Natural killer cell treated with Interleukin-12 subunit alpha and Interleukin-12 subunit beta and Interleukin-15 and Interleukin-18, amount 100 ng/mL, for 72 hours (primary cell): Measurements from ENCODE around the gene MGAT5B. TPM values are rescaled to one million over a fixed set of nuclear protein-coding genes. Genes with fewer than 3 reads are reported as not detected.

Experiments
- ATAC-seq, 2 donors: fragments of 150-1000 bp; cut with Tn5 transposase in 1 of 2; sonication (Bioruptor Pico), chemical (Tn5 transposase) in 1 of 2; 2 replicates each; pipeline ENCODE4 v1.10.0; 2021
- DNase-seq: peaks from one replicate; pipeline ENCODE4 v3.0.0; 2022; ENCODE audit warnings: low spot score
- H3K27ac Mint-ChIP-seq, 2 donors: 1 replicate in 1 of 2; 2 replicates in 1 of 2; pipeline ENCODE4 v1.8.0; 2022; ENCODE audit warnings: mixed read lengths in 2 of 2, mild to moderate bottlenecking in 1 of 2, moderate library complexity in 1 of 2
- H3K27me3 Mint-ChIP-seq, 2 donors: 1 replicate in 1 of 2; 2 replicates in 1 of 2; pipeline ENCODE4 v1.8.0; 2022; ENCODE audit warnings: mixed read lengths in 2 of 2
- H3K36me3 Mint-ChIP-seq: one replicate; pipeline ENCODE4 v1.8.0; 2022; ENCODE audit warnings: mixed read lengths
- H3K4me1 Mint-ChIP-seq, 2 donors: 1 replicate in 1 of 2; 2 replicates in 1 of 2; pipeline ENCODE4 v1.8.0; 2022; ENCODE audit warnings: low read depth in 2 of 2, mixed read lengths in 2 of 2, mild to moderate bottlenecking in 1 of 2
- H3K4me3 Mint-ChIP-seq: one replicate; pipeline ENCODE4 v1.8.0; 2022; ENCODE audit warnings: mixed read lengths
- H3K9me3 Mint-ChIP-seq: 2 replicates; pipeline ENCODE4 v1.8.0; 2022; ENCODE audit warnings: mixed read lengths
- total RNA-seq, 2 donors: library from RNA; stranded (reverse); gene quantifications; one replicate each; pipeline ENCODE4 v1.2.3, GENCODE V29; 2022

Gene MGAT5B
- total RNA-seq, 2 donors from 2014 or later: 0.59 TPM; not detected in 1

DNA sequence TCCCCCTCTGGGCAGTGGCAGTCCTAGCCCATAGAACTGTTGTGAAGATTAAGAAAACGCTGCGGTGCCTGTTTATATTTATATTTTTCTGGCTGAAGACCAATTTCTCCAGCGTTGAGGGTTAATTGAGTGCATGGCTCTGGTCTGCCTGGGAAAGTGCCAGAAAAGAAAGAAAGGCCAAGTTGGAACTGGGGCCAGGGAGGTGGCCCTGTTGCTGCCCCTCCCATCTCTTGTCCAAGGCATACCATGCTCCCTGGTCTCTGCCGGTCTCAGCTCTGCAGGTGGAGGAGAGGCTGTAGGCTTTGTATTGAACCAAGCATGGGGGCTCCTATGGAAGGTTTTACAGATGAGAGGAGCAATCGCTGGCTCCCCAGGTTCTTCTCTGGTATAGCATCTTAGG lies 124.7 kb downstream of the MGAT5B start:
- no peaks in the 10 kb centered on the region for H3K9me3 Mint-ChIP-seq
- DNase-seq: no peak
- H3K27me3 Mint-ChIP-seq: no peaks in the 10 kb centered on the region
- peaks cover 10 to 14% of the 10 kb centered on the region in 2 donors for H3K4me1 Mint-ChIP-seq
- H3K27ac Mint-ChIP-seq: no peak overlapping the region
- no peak for ATAC-seq
- no peak overlapping the region for H3K4me3 Mint-ChIP-seq
- no peaks in the 10 kb centered on the region for H3K36me3 Mint-ChIP-seq

DNA sequence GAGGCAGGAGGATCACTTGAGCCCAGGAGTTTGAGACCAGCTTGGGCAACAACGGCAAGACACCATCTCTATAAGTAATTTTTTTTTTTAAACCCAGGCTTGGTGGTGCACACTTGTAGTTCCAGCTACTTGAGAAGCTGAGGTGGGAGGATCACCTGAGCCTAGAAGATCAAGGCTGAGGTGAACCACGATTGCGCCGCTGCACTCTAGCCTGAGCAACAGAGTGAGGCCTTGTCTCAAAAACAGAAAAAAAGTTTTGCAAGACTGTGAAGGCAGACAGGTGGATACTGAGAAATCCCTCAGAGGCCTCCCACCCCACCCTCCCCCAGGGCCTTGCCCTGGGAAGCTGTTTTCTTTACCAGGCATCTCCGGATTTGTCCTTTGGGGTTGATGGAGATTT lies 125.4 kb downstream of the MGAT5B start:
- Mint-ChIP-seq H3K4me1 (peaks cover 17 to 21% of the 10 kb centered on the region in 2 donors), H3K27me3 (no peaks in the 10 kb centered on the region), H3K27ac (no peak overlapping the region), H3K36me3 (no peaks in the 10 kb centered on the region), H3K4me3 (no peak overlapping the region), H3K9me3 (no peaks in the 10 kb centered on the region)
- DNase-seq: no peak
- ATAC-seq: no peak

DNA sequence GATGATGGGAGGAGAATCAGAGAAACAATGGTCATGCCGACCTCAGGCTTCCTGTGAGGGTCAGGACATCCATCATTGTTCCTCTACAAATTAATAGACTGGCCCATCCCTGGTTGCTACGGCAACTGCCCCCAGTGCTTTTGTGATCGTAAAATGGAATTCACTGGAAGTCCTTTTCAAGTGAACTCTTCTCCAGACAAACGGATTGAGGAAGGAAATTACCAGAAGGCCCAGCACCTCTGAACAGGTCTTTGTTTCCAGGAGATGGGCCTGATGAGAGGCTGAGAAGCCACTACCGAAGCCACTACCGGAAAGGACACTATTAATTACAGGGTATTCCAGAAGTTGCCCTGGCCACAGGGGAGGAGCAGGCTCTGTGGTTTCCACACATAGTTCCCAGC lies 126.0 kb downstream of the MGAT5B start:
- Mint-ChIP-seq H3K4me1 (peaks cover 20 to 26% of the 10 kb centered on the region in 2 donors), H3K36me3 (no peaks in the 10 kb centered on the region), H3K27me3 (no peaks in the 10 kb centered on the region), H3K27ac (peak overlapping the region in 1 of 2 donors; percentile 35), H3K4me3 (no peak overlapping the region), H3K9me3 (no peaks in the 10 kb centered on the region)
- ATAC-seq: no peak
- no peak for DNase-seq

DNA sequence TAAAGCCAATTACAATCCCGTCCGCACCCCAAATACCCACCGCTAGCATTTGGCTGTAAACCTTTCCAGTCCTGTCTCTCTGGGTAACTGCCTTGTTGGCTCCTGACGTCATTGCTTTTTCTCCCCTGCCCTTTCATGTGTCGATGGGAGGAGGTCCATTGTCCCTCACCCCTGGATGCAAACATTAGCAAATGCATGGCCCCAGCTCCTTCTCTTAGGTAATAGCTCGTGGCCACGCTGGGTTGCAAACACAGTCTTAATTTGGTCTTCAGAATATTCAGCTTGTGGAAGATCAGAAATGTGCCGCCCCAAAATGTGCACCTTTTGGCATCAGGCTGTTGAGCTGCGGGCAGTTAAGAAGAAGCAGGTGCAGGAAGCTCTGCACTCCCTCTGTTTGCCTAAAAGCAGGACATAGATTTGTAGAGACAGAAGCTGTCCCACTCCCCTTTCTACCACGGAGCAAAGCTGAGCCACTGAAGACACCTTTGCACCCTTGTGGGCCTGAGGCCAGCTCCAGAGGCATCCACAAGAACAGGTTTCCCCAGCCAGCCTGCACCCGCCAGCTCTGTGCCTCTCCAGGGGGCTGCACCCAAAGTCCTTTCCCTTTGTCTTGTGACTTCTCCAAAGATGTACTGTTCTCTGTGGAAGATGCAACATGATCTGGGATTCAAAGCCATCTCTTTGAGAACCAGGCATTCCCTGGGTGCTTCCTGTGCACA lies 127.3 kb downstream of the MGAT5B start:
- Mint-ChIP-seq H3K27ac (peak overlapping the region; percentile 23 to 24), H3K9me3 (no peaks in the 10 kb centered on the region), H3K4me1 (peaks cover 20 to 28% of the 10 kb centered on the region in 2 donors), H3K27me3 (no peaks in the 10 kb centered on the region), H3K36me3 (no peaks in the 10 kb centered on the region), H3K4me3 (no peak overlapping the region)
- no peak for ATAC-seq
- no peak for DNase-seq

DNA sequence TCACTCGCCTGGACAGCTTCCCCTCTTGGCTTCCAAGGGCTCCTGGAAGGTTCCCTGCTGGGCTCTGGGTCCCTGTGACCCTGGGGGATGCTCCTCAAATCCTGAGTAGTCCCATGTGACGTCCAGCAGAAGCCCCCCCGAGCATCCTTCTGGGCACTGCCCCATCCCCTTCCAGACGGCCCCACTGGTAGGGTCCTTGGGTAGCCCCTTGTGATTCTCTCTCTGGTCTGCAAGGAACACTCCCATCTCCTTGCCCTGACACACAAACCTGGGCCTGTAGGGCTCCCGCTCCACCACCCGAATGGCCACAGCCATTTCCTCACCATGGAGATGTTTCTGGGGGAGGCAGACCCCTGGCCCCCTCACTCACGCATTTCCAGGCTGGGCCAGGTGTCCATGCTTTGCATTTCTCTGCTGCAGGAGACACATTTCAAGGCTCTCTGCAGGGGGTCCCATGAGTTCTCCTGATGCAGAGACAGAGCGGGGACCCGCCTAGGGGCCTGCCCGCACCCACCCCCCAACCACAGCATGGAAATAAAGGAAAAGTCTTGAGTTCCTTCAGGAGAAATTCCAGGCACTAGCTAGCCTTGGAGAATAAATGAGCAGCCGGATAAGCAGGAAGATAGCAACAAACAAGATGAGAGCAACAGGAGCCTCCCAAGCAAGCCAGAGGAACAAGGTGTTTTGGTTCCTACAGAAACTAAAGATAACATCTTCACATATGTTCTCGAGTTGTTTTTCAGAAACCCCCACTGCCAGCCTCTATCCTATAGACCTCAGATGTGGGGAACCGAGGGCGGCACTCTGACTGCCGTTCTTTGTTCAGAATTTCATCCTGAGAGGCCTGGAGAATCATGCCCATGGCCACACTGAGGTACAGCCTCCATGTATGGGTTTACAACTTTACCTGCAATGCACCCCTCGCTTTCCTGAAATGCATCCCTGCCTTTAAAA lies 128.8 kb downstream of the MGAT5B start:
- peak overlapping the region; percentile 64 for H3K4me3 Mint-ChIP-seq
- no peak for ATAC-seq
- no peaks in the 10 kb centered on the region for H3K9me3 Mint-ChIP-seq
- peaks cover 20 to 28% of the 10 kb centered on the region in 2 donors for H3K4me1 Mint-ChIP-seq
- H3K36me3 Mint-ChIP-seq: no peaks in the 10 kb centered on the region
- peak overlapping the region; percentile 63 to 80 for H3K27ac Mint-ChIP-seq
- no peak for DNase-seq
- no peaks in the 10 kb centered on the region for H3K27me3 Mint-ChIP-seq

DNA sequence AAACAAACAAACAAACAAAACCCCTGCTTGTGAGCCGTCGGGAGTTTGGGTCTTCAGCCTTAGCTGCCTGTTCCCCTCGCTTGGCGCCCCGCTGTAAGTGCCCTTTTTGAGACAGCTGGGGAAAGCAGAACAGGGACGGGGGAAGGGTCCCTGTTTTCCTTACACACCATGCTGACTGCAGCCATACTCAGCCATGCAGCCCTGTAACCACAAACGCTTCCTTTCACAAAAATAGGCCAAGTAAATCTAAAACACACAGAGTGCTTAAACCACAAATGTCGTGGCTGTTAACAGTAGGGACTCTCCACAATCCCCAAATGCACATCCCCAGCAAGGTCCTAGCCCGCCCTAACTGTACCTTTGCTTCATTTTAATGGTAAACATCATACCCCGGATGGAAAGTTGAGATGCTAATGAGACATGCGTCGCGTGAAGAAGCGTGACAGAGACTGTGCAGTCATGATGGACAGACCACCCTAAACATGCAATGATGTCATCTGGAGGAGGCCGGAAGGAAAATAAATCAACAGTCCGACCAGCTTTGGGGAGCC lies 129.9 kb downstream of the MGAT5B start:
- Mint-ChIP-seq H3K27me3 (no peaks in the 10 kb centered on the region), H3K27ac (peak overlapping the region; percentile 63 to 88), H3K9me3 (no peaks in the 10 kb centered on the region), H3K4me3 (peak overlapping the region; percentile 64), H3K4me1 (peaks cover 20 to 28% of the 10 kb centered on the region in 2 donors), H3K36me3 (no peaks in the 10 kb centered on the region)
- peak; percentile 76 for DNase-seq
- ATAC-seq: peak; percentile 94

DNA sequence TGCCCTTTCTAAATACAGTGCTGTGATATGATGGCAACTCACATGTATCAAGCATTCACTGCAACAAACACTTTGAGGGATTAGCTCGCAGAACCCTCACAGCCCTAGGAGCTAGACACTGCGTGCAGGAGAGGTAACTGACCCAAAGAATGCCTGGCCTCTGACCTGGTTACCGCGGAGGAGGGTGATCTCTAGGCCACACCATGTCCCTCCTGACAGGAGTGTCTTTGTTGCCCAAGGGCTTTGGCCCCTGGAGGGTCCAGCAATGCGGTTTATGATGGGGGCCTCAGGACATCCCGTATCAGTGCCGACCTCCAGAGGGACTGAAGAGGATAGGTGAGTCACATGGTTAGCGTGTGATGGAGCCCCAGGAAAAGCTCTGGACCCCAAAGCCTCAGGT lies 130.6 kb downstream of the MGAT5B start:
- no peak for ATAC-seq
- no peaks in the 10 kb centered on the region for H3K36me3 Mint-ChIP-seq
- peaks cover 20 to 28% of the 10 kb centered on the region in 2 donors for H3K4me1 Mint-ChIP-seq
- H3K4me3 Mint-ChIP-seq: peak overlapping the region; percentile 64
- H3K27ac Mint-ChIP-seq: peak overlapping the region; percentile 63 to 88
- H3K27me3 Mint-ChIP-seq: no peaks in the 10 kb centered on the region
- DNase-seq: no peak
- no peaks in the 10 kb centered on the region for H3K9me3 Mint-ChIP-seq

Other genes with a start within 250 kb of the MGAT5B start
- gene ST6GALNAC1, start 224.6 kb upstream of the MGAT5B start, total RNA-seq: not detected
- 10 to 100 TPM; 18.1 to 19.4 TPM for gene MXRA7, start 157.4 kb upstream of the MGAT5B start, total RNA-seq
- 10 to 100 TPM; 74.3 to 97.1 TPM for gene JMJD6, start 141.8 kb upstream of the MGAT5B start, total RNA-seq
- gene METTL23, start 141.6 kb upstream of the MGAT5B start, total RNA-seq: 10 to 100 TPM; 26.4 to 37.0 TPM
- gene SRSF2, start 131.1 kb upstream of the MGAT5B start, total RNA-seq: 100 to 1,000 TPM; 373 to 571 TPM
- 10 to 100 TPM; 18.1 to 25.5 TPM for gene MFSD11, start 130.3 kb upstream of the MGAT5B start, total RNA-seq